GM23338 (cell line): ENCODE measurements around the gene SLC40A1. TPM values are rescaled to one million over a fixed set of nuclear protein-coding genes. Genes with fewer than 3 reads are reported as not detected.

Experiments
- ATAC-seq: fragments of 200-7000 bp; cut with Tn5 transposase; 3 replicates; pipeline ENCODE4 v1.9.1; 2020
- DNase-seq: peaks from one replicate; pipeline ENCODE4 v3.0.0-alpha.2; 2015; ENCODE audit warnings: low spot score
- H2AFZ ChIP-seq: fragments of 200-600 bp; sonication (generic); 2 replicates; pipeline ENCODE4 v1.8.0; 2016; ENCODE audit warnings: antibody characterized with exemption, mild to moderate bottlenecking, moderate library complexity
- H3F3A ChIP-seq: fragments of 200-600 bp; sonication (generic); replicated peaks from 2 replicates; pipeline ENCODE4 v1.8.0; 2017; ENCODE audit warnings: antibody characterized with exemption, mixed run types, low read depth
- H3K27ac ChIP-seq: fragments of 200-600 bp; sonication (generic); 2 replicates; pipeline ENCODE4 v1.6.1; 2016; ENCODE audit warnings: low read depth
- H3K27me3 ChIP-seq: fragments of 200-600 bp; sonication (generic); 2 replicates; pipeline ENCODE4 v1.8.0; 2016; ENCODE audit warnings: mild to moderate bottlenecking, mixed run types, moderate library complexity; ENCODE audit not compliant: insufficient read depth
- H3K36me3 ChIP-seq: fragments of 200-600 bp; sonication (generic); 2 replicates; pipeline ENCODE4 v1.8.0; 2016; ENCODE audit warnings: mild to moderate bottlenecking; ENCODE audit not compliant: insufficient read depth
- H3K4me1 ChIP-seq: fragments of 200-600 bp; sonication (generic); 2 replicates; pipeline ENCODE4 v1.8.0; 2016; ENCODE audit warnings: mild to moderate bottlenecking, moderate library complexity; ENCODE audit not compliant: insufficient read depth
- H3K4me2 ChIP-seq: fragments of 200-600 bp; sonication (generic); 2 replicates; pipeline ENCODE4 v1.7.1; 2017; ENCODE audit warnings: mixed run types
- H3K4me3 ChIP-seq: fragments of 200-600 bp; sonication (generic); 2 replicates; pipeline ENCODE4 v1.6.1; 2016; ENCODE audit warnings: mixed run types
- H3K79me2 ChIP-seq: fragments of 200-600 bp; sonication (generic); replicated peaks from 2 replicates; pipeline ENCODE4 v1.8.0; 2017; ENCODE audit warnings: mild to moderate bottlenecking; ENCODE audit not compliant: insufficient read depth
- H3K9me2 ChIP-seq: fragments of 200-600 bp; sonication (generic); 2 replicates; pipeline ENCODE4 v1.8.0; 2017; ENCODE audit not compliant: insufficient read depth
- H4K20me1 ChIP-seq: fragments of 200-600 bp; sonication (generic); replicated peaks from 2 replicates; pipeline ENCODE4 v1.8.0; 2017; ENCODE audit warnings: mild to moderate bottlenecking; ENCODE audit not compliant: insufficient read depth
- H3K27ac Mint-ChIP-seq: 2 replicates; pipeline ENCODE4 v1.8.0; 2020; ENCODE audit warnings: inconsistent platforms, mild to moderate bottlenecking, moderate library complexity, mixed read lengths
- H3K27me3 Mint-ChIP-seq: 3 replicates; pipeline ENCODE4 v1.8.0; 2022; ENCODE audit warnings: low read depth, mild to moderate bottlenecking, moderate library complexity, mixed read lengths, inconsistent platforms; ENCODE audit not compliant: insufficient read depth, poor library complexity
- H3K36me3 Mint-ChIP-seq: 3 replicates; pipeline ENCODE4 v1.8.0; 2021; ENCODE audit warnings: low read depth, mild to moderate bottlenecking, inconsistent platforms, moderate library complexity, mixed read lengths
- H3K4me1 Mint-ChIP-seq: 3 replicates; pipeline ENCODE4 v1.8.0; 2020; ENCODE audit warnings: mild to moderate bottlenecking, inconsistent platforms, mixed read lengths
- H3K4me3 Mint-ChIP-seq: 3 replicates; pipeline ENCODE4 v1.8.0; 2021; ENCODE audit warnings: moderate library complexity, mild to moderate bottlenecking, inconsistent platforms, mixed read lengths
- H3K9me3 Mint-ChIP-seq: 3 replicates; pipeline ENCODE4 v1.8.0; 2020; ENCODE audit warnings: moderate library complexity, mild to moderate bottlenecking, inconsistent platforms, mixed read lengths
- CREB1 ChIP-seq: fragments of 250-450 bp; sonication (Bioruptor Pico); IDR thresholded peaks from 2 replicates; pipeline ENCODE4 v1.5.0; 2020; ENCODE audit warnings: low read depth, mild to moderate bottlenecking, moderate library complexity
- ETS1 ChIP-seq: IDR thresholded peaks from 2 replicates; pipeline ENCODE4 v1.6.1; 2016; ENCODE audit warnings: antibody characterized with exemption
- EZH2 ChIP-seq: fragments of 200-600 bp; sonication (generic); IDR thresholded peaks from one replicate; pipeline ENCODE4 v1.8.0; 2017; ENCODE audit warnings: antibody characterized with exemption, mild to moderate bottlenecking, low read depth; ENCODE audit not compliant: unreplicated experiment
- JUNB ChIP-seq: IDR thresholded peaks from one replicate; pipeline ENCODE4 v1.6.1; 2016; ENCODE audit warnings: antibody characterized with exemption; ENCODE audit not compliant: unreplicated experiment
- NANOG ChIP-seq: IDR thresholded peaks from 2 replicates; pipeline ENCODE4 v1.6.1; 2016; ENCODE audit warnings: antibody characterized with exemption, borderline replicate concordance
- POLR2AphosphoS5 ChIP-seq: IDR thresholded peaks from 2 replicates; pipeline ENCODE4 v1.6.1; 2016; ENCODE audit warnings: antibody characterized with exemption, low read depth
- STAT1 ChIP-seq: IDR thresholded peaks from one replicate; pipeline ENCODE4 v1.6.1; 2016; ENCODE audit warnings: antibody characterized with exemption; ENCODE audit not compliant: unreplicated experiment
- ZNF114 ChIP-seq: fragments of 250-450 bp; sonication (Bioruptor Pico); IDR thresholded peaks from 2 replicates; pipeline ENCODE4 v1.5.0; 2020; ENCODE audit warnings: mild to moderate bottlenecking, moderate library complexity
- ZNF331 ChIP-seq: fragments of 250-450 bp; sonication (Bioruptor Pico); IDR thresholded peaks from 2 replicates; pipeline ENCODE4 v1.5.0; 2020; ENCODE audit warnings: low read depth, mild to moderate bottlenecking, moderate library complexity
- polyA plus RNA-seq: library from polyadenylated mRNA; unstranded; fragments of >200 nt; fragmentation: Nextera tagmentation; extraction: Ambion mirVana; gene quantifications from 2 replicates; pipeline ENCODE4 v1.2.1, GENCODE V29; 2016
- total RNA-seq: library from RNA; depleted of rRNA; stranded (reverse); fragments of >200 nt; shearing (Covaris generic); gene quantifications from 2 replicates; pipeline ENCODE4 v1.2.3, GENCODE V29; 2014
- TF ChIP-seq, protein P1 (sequence below), 2 experiments: fragments of 200-600 bp in 1 of 2; sonication (generic) in 1 of 2; conservative IDR thresholded peaks; 2 replicates each; pipeline versions ENCODE4 v1.5.1 to v1.6.1; 2016 to 2017; ENCODE audit warnings: antibody characterized with exemption in 2 of 2, low read depth in 2 of 2, mild to moderate bottlenecking in 2 of 2, moderate library complexity in 1 of 2
- TF ChIP-seq, protein P2 (sequence below): IDR thresholded peaks from one replicate; pipeline ENCODE4 v1.6.1; 2018; ENCODE audit warnings: antibody characterized with exemption; ENCODE audit not compliant: unreplicated experiment

SLC40A1 gene
- total and polyA plus RNA-seq, 2 experiments from 2014 or later, result 0.08 TPM; not detected in 1

DNA sequence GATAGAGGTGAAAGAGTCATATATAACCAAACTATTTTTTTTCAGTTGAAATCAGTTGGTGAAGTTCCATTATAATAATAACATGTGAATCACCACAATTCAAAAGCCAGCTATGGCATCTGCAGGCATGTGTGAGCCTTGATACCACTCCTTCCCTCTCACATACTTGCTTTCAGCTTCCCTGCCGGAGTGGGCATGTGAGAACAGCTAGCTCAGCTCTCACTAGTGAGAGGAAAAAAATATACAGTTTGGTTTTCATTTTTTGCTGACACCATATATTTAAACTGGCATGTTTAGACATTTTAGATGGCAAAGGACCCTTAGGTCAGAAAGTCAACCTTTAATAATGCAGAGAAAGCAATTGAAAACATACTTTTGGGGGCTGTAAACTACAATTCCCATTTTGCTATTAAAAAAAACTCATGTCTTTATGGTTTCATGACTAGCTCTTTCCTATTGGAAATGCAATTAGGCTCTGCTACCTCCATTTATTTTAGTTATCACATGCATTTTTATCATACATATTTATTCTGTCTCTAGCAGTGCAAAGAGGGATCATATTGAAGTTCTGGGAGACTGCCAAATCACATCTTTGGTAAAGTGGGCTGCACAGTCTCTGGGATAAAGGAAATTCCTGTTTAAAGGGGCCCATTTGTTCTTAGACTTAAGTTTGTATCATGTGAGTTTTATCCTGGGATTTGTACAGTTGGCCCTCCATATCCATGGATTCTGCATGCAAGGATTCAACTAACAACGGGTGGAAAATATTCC lies 33.2 kb upstream of the SLC40A1 start:
- Histone ChIP-seq H3K36me3 (no peaks in the 10 kb centered on the region), H3F3A (no peaks in the 10 kb centered on the region), H3K79me2 (no peaks in the 10 kb centered on the region), H3K27ac (no peak overlapping the region), H2AFZ (peak overlapping the region; percentile 67; the same call in 1 of the 2 replicates), H3K4me1 (no peaks in the 10 kb centered on the region), H3K4me3 (no peak overlapping the region), H4K20me1 (no peaks in the 10 kb centered on the region), H3K27me3 (no peaks in the 10 kb centered on the region), H3K4me2 (no peak overlapping the region), H3K9me2 (no peaks in the 10 kb centered on the region)
- no peak overlapping the region for H3K4me3 Mint-ChIP-seq
- H3K27me3 Mint-ChIP-seq, result no peaks in the 10 kb centered on the region
- H3K4me1 Mint-ChIP-seq, result peaks cover 5% of the 10 kb centered on the region; the same call in 1 of the 3 replicates
- TF ChIP-seq ZNF114 (CRISPR knock-in tag) (no peak), NANOG (no peak), CREB1 (CRISPR knock-in tag) (no peak)
- H3K27ac Mint-ChIP-seq, result no peak overlapping the region
- no peak for ATAC-seq
- DNase-seq, result no peak
- H3K36me3 Mint-ChIP-seq, result no peaks in the 10 kb centered on the region
- H3K9me3 Mint-ChIP-seq, result no peaks in the 10 kb centered on the region

- H2AFZ ChIP-seq, result no peak overlapping the region
- no peak overlapping the region for H3K4me3 ChIP-seq
- peaks cover under 1% of the 10 kb centered on the region for H3K27me3 Mint-ChIP-seq
- H3K36me3 ChIP-seq, result no peaks in the 10 kb centered on the region
- H3K27ac ChIP-seq, result no peak overlapping the region
- TF ChIP-seq, protein P1, sequence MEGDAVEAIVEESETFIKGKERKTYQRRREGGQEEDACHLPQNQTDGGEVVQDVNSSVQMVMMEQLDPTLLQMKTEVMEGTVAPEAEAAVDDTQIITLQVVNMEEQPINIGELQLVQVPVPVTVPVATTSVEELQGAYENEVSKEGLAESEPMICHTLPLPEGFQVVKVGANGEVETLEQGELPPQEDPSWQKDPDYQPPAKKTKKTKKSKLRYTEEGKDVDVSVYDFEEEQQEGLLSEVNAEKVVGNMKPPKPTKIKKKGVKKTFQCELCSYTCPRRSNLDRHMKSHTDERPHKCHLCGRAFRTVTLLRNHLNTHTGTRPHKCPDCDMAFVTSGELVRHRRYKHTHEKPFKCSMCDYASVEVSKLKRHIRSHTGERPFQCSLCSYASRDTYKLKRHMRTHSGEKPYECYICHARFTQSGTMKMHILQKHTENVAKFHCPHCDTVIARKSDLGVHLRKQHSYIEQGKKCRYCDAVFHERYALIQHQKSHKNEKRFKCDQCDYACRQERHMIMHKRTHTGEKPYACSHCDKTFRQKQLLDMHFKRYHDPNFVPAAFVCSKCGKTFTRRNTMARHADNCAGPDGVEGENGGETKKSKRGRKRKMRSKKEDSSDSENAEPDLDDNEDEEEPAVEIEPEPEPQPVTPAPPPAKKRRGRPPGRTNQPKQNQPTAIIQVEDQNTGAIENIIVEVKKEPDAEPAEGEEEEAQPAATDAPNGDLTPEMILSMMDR (conservative IDR thresholded peaks at IDR 0.05; ENCODE audit: low read depth in 2 of 2), result no peak
- TF ChIP-seq ETS1 (no peak), STAT1 (no peak), ZNF331 (no peak), POLR2AphosphoS5 (no peak), EZH2 (no peak), NANOG (no peak), CREB1 (CRISPR knock-in tag) (no peak), JUNB (no peak), ZNF114 (CRISPR knock-in tag) (no peak)
- TF ChIP-seq, protein P2, sequence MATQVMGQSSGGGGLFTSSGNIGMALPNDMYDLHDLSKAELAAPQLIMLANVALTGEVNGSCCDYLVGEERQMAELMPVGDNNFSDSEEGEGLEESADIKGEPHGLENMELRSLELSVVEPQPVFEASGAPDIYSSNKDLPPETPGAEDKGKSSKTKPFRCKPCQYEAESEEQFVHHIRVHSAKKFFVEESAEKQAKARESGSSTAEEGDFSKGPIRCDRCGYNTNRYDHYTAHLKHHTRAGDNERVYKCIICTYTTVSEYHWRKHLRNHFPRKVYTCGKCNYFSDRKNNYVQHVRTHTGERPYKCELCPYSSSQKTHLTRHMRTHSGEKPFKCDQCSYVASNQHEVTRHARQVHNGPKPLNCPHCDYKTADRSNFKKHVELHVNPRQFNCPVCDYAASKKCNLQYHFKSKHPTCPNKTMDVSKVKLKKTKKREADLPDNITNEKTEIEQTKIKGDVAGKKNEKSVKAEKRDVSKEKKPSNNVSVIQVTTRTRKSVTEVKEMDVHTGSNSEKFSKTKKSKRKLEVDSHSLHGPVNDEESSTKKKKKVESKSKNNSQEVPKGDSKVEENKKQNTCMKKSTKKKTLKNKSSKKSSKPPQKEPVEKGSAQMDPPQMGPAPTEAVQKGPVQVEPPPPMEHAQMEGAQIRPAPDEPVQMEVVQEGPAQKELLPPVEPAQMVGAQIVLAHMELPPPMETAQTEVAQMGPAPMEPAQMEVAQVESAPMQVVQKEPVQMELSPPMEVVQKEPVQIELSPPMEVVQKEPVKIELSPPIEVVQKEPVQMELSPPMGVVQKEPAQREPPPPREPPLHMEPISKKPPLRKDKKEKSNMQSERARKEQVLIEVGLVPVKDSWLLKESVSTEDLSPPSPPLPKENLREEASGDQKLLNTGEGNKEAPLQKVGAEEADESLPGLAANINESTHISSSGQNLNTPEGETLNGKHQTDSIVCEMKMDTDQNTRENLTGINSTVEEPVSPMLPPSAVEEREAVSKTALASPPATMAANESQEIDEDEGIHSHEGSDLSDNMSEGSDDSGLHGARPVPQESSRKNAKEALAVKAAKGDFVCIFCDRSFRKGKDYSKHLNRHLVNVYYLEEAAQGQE, result no peak
- H3K27ac Mint-ChIP-seq, result no peak overlapping the region; the same call in 1 of the 2 replicates
- DNase-seq, result no peak
- peak; percentile 56 for ATAC-seq
- peaks cover 5% of the 10 kb centered on the region; the same call in 1 of the 3 replicates for H3K4me1 Mint-ChIP-seq
- no peaks in the 10 kb centered on the region for H4K20me1 ChIP-seq
- H3K4me2 ChIP-seq, result no peak overlapping the region
- no peaks in the 10 kb centered on the region for H3K79me2 ChIP-seq
- no peak overlapping the region for H3K4me3 Mint-ChIP-seq
- no peaks in the 10 kb centered on the region for H3K27me3 ChIP-seq
- H3K9me3 Mint-ChIP-seq, result no peaks in the 10 kb centered on the region
- no peaks in the 10 kb centered on the region for H3K36me3 Mint-ChIP-seq
- H3K4me1 ChIP-seq, result no peaks in the 10 kb centered on the region
- H3F3A ChIP-seq, result no peaks in the 10 kb centered on the region
- H3K9me2 ChIP-seq, result no peaks in the 10 kb centered on the region
Observed at GRCh38 chr2:189613077-189613636, 32.6 kb upstream of the SLC40A1 start.
